GM18870 (cell line): ENCODE measurements around the gene PTPRC.

Experiments
- ATAC-seq: cut with Tn5 transposase; IDR thresholded peaks from one replicate; pipeline ENCODE4 v1.9.1; 2021; ENCODE audit warnings: moderate library complexity; ENCODE audit not compliant: unreplicated experiment

PTPRC gene

DNA sequence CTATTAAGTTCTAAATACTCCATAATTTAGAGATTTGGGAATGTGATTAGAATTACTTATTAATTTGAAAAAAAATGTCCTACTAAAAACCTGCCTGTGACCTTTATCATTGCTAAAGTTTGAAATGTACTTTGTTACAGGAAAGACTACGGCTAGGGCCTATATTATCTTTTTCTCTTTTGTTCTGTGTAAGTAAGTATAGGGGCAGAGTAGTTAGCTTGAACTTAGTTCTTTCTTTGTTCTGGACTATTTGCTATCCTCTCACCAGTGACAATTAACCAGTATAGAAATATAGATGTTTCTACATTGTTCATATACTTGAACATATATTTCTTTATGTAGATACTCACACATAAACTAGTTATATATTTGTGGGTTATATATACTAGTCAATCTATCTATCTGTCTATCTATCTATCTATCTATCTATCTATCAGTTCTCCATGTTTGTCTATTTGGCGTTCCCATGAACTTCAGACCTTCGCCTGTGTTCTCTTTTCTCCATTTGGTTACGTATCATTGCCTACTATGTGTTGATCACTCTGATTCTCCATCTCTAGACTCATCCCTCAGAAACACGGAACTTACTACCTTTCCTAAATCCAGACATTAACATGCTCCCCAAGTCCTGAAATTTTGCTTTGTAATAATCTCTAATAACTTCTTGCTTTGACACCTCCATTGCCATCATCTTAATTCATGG lies 3.3 kb downstream of the PTPRC start:
- no peak for ATAC-seq

DNA sequence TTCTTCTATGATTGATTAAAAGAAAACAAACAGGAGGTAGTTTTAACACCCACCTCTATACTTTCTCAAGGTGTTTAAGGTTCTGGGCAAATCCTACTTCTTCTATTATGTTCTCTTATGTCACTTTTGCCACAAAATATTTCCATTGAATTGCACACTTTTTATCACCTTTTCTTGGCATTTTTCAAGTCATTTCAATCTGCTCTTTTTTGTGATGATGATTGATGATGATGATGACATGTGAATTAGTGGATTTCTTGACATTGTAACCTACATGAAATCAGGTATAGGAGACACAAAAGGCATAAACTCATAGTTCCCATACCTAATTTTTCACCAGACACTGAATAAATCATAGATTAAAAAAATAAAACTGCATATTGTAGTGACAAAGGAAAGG lies 4.1 kb downstream of the PTPRC start:
- no peak for ATAC-seq

DNA sequence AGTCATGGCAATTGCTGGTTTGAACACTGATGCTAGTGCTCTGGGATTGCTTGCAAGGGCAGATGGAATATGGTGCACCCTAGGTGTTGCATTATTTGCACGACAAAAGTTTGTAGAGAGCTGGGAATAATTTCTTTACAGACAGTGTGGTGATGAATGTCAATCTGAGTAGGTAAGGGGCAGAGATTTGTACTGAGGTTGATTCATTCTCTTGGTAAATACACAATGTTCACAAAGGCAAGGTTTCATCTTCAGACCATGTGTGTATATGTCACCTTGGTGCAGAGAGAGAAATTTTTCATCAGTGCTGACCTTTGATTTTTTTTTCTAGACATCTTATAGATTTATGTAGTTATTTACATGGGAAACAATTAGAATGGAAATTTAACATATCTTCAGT lies 5.0 kb downstream of the PTPRC start:
- ATAC-seq, result no peak

DNA sequence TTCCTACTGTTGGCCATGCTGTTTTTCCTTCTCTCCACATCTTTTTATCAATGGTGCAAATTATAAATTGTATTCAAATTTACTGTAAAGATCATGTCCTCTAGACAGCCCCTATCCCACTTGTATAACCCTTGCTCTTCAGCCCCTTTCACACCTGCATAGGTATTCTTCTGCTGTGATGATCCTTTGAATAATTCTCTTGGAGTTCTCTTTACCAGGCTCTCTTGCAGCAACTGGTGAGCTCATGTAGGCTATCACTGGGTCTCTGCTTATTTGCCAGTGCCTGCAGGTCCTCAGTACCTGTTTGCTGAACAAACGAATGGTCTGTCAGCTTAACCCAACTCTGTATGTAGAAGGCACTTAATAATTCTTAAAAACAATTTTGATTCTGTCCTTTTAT lies 8.2 kb downstream of the PTPRC start:
- ATAC-seq, result no peak

DNA sequence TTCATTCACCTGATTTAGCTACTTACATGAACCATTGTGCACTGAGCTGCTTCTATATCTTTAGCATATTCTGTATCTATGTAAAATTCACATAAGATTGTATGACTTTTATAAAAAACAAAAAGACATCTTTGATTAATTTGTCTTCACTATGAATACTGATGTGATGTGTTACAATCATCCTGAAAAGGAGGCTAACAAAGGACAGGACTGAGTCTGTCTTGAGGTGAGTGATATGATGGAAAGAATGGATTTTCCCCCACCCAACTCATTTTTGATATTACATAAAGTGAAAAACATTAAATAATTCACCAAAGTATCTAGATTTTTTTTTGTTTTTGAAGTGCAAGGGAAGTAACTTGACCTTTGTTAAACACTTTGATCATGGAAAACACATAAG lies 9.8 kb downstream of the PTPRC start:
- no peak for ATAC-seq

DNA sequence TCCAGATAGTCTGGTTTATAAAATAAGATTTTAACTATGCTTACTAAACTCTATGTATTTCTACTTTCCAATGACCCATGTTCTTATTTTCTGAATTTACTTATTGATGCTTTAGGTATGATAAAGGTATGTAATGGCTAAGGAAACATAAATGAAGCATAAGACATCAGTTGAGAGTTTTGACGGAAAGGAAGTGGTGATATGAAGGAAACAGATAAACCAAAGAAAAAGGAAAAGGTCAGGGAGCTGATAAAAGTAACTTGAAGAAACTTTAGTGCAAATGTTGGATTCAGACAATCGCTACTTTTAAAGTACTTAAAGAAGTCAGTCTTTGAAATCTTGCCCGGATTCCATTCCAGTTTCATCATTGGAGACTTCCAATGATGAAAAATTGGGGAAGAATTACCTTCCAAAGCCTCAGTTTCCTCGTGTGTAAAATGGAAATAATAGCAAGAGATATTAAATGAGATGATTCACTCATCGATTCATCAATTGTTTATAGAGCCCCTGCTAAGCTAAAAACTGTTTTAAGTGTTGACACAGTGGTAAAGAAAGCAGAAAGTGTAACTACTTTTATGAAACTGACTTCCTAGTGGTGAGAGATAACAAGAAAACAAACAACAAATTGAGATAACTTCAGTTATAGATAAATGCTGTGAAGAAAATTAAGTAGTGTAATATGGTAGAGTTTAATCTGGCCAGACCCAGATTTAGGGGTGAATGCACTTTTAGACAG lies 10.6 kb downstream of the PTPRC start:
- no peak for ATAC-seq

DNA sequence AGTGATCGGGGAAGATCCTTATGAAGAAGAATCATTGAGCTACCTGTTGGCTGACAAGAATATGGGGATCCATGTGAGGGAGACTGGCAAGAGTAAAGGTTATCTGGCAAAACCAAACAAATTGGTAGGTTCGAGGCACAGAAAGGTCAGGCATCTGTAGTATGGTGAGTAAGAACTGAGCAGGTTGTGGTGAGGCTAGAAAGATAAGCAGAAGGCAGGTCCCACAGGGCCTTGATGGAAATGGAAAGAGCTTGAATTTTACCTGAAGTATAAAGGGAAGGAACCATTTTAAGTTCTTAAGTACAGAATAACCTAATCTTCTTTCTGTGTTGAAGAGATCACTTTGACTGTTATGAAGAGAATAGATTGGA lies 11.1 kb downstream of the PTPRC start:
- no peak for ATAC-seq

DNA sequence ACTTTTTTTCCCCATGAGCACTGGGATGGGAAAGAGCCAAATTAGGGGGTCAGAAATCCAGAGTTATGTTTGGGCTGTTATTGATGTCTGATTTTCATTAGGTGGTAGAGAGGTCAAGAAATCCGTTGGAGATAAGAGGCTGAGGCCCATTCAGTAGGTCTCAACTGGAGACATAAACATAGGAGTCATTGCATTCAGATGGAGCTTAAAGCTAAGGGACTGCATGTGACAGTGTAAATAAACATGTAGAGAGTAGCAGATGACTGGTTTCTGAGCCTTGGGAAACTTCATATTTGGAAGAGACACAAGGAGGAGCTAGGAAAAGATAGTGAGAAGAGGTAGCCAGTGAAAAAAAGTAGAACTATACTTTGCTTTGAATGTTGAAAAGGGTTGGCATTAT lies 11.7 kb downstream of the PTPRC start:
- no peak for ATAC-seq

DNA sequence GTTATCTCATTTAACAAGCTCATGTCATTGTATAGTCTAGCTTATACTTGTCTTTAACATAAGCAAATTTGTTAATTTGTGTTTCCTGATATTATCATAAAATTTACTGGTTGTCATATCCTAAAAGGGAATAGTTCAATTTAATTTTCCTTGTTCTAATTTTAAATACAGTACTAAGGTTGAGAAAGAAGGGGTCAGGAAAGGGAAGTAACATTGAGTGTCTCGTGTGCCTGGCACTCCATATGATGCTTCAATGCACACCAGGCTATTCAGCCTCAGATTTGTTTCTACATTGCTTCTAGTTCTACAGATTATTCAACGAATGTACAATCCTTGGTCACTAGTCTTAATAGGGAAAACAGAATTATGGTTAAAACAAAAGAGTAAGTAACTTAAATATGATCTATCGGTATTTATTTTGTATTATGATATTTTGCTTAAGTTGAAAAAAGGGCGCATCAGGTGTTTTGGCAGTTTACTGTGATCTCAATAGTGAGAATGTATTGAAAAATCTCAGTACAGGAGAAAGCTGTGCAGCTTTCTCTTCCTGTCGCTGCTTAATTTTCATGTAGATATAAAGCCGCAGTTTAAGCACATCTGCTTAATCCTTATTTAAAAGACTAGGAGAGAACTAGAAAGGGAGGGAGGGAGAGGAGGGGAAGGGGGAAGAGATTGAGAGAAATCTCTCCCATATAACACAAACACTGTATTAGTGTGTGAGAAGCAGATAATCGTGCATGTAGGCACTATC lies 13.0 kb downstream of the PTPRC start:
- ATAC-seq, result no peak

DNA sequence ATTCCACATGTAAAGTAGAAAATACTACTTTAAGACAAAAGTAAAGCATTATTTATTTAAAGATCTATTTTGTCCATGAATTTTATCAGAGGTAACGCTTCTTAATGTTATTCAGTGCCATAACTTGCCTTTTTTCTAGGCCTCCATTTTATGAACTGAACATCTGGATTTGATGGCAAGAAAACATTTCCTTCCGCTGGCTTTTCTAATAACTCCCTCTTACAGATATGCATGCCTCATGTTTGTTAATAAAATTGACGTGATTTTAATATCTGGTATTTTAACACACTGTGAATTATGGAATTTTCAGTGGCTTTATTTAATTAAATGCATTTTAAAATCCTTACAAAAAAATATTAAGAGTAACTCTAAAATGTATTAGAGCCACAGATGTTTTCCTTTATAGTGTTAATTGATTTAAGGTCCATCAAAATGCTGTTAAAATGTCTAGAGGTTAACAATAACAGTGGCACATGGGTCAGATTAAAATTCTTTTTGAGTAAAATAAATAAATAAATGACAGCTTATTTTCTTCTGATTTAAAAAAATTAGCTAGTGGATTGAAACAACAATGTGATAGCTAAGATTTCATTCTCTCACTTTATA lies 15.1 kb downstream of the PTPRC start:
- no peak for ATAC-seq

DNA sequence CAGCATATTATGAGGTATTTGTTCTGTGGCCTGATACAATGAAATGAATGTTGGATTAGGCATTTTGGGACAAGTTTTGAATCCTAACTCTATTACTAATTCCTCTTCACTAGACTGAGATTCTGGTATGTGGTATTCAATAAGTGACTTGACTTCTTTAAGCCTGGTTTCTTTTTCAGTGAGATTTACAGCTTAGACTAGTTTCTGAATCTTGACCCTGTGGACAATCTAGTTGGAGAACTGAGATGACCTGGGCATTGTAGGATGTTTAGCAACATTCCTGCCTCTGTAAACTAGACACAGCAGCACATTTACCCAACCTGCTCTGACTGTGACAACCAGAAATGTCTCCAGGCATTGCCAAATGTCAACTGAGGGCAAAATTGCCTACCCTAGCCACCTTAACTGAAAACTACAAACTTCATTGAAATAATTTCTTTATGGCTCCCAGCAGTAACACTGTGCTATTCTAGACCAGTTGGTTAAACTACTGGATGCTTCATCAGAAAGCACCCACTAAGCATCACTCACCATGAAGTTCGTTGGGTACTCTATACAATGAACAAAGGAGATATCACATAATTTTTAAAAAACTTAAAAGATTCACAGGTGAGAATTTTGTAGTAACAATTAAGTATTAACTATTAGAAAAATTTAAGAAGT lies 16.8 kb downstream of the PTPRC start:
- peak; percentile 30 for ATAC-seq

DNA sequence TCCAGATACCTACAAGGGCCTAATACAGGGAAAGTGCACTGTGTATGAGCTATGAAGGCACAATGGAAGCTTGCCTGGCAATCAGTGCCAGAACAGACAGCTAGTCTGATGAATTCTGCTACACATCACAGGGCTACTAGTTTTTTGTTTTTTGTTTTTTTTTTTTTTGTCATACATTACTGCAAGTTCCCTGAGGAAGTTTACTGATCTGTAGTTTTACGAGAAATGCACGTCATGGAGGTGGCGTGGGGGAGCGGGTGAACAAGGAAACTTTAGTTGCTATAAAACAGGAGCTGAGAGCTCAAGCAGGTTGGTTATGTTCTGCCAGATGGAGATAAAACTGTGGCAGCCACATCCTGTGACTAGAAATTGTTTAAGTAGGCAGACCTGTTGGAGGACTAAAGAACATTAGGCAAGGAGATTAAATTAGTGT lies 17.7 kb downstream of the PTPRC start:
- ATAC-seq, result peak; percentile 21

DNA sequence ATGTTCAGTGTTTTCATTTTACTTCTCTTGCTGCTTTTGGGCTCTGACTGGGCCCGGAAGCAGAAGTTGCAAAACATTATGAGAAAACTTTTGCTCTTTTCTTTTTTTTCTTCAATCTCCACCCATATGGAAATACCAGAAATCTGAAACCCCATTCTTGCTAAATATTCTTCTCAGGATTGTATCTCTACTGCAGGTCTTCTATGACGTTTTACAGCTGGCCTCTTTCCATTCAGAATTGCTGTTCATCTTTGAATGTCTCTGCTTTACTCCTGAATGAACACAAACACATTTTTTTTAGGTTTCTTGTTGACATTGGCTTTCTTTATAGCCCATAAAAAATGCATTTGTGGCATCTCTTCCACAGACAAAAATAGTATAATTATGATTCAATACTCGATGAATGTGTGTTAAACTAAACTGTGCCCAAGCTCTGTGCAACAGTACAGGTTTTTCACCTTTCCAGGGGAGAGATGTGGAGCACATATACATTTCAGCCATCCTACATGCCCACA lies 18.8 kb downstream of the PTPRC start:
- peak; percentile 61 for ATAC-seq

DNA sequence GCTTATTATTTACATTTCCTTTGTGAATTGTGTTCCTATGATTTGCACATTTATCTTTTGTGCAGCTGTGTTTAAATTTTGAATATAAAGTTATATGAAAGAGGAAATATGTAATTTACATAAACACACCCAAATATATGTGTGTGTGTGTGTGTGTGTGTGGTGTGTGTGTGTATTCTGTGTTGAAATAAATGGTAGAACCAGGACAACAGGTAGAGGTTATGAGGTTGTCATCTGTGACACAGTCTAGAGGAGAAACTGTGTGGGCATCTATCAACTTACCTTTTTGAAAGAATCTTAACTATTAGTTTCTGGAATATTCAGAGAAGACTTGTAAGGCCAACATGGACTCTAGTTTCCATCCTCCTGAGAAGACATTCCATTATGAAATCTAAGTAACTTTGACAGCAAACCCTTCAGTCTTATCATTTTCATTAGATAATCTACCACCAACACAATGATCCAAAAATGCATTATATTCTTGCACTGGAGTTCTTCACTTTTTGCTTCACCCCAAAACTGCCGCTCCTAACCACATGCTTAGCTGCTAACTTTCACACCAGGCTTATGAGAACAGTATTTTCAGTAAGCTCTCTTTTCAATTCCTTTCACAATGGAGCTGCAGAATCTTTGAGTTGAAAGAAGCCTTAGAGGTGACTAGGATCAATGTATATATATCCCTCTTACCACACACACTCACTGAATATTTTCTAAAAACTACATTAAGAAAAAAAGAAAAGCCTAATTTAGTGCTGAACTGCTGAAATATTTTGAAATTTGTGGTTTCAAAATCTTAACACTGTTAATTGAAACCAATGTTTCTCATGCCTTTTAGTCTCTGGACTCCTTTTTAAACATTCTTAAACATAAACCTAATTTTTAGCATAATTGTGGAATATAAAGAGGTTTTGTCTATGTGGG lies 21.8 kb downstream of the PTPRC start:
- ATAC-seq, result peak; percentile 44

DNA sequence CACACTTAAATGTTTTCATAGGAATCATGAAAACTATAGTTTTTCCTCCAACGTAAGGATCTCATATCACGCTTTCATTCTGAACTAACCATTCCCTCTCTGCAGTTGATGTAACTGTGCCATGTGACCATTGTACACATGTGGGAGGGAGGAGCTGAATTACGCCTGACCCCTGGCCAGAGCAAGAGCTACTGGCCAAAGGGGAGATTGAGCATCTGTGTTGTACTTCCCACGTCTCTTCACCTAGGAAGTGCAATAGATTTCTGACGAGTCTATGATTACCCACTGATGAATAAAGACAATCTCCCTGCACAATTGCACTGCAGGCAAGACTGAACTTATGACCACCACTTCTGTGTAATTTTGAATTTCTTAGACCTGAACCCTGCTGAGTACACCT lies 24.0 kb downstream of the PTPRC start:
- ATAC-seq, result no peak

DNA sequence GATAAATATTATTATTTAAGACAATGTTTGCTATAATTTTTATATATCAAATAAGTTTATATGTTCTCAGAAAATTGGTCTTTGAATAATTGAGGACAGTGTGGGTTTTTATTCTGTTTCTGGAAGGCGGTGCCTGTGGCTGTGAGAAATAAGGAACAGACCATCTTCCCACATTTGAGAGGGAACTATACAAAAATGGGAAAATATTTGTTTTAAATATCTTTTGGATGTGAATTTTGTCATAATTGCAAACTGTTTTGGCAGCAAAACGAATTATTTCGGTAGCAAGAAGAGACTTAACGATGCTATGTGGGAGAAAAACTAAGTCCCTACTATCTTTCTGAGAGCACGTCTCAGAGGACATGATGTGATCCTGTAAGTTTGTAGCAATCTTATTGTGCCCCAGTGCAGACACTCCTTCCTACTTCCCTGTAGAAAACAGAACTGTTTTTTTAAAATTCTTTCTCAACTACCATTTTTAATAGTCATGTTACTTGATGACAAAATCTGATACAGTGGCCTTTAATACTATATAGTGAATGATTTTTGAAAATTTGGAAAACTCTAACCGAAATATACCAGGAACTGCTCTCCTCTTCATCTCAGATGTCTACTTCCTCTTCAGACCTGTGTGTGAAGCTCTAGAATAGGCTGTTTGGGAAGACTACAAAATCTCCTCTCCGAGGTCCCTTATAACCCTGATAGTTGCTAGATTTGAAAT lies 25.4 kb downstream of the PTPRC start:
- no peak for ATAC-seq

DNA sequence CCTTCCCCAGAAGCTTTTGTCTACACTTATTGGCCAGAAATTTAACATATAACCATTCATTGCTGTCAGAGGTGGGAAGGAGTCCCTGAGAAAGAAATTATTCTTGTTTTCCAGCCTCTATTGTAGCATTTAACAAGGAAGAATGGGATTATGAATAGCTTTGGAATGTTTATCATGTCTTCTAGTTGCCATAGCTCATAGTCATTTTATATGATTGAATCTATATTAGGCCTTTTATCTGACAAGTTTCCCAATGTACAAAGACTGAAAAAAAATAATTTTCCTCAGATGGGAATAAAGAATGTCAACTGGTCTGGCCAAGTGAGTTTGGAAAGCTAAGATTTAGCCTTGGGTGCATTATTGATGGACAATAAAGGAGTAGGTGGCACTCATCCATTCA lies 28.3 kb downstream of the PTPRC start:
- ATAC-seq, result no peak

DNA sequence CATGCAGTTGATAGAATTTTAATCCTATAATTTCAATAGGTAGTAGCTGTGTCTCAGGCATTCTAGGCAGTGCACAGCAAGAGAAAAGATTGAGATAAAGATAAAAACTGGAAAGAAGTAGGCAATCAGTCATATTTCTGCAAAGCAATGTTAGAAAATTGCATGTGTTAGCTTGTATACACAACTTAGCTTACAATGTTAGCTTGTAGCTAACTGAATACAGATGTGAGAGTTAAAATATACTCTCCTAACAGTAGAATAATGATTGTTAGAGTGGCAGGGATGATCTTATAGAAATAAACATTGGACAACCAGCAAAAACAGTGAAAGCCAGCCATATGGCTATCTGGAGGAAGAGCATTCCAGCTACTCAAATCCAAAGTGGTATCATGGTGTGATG lies 29.0 kb downstream of the PTPRC start:
- no peak for ATAC-seq

DNA sequence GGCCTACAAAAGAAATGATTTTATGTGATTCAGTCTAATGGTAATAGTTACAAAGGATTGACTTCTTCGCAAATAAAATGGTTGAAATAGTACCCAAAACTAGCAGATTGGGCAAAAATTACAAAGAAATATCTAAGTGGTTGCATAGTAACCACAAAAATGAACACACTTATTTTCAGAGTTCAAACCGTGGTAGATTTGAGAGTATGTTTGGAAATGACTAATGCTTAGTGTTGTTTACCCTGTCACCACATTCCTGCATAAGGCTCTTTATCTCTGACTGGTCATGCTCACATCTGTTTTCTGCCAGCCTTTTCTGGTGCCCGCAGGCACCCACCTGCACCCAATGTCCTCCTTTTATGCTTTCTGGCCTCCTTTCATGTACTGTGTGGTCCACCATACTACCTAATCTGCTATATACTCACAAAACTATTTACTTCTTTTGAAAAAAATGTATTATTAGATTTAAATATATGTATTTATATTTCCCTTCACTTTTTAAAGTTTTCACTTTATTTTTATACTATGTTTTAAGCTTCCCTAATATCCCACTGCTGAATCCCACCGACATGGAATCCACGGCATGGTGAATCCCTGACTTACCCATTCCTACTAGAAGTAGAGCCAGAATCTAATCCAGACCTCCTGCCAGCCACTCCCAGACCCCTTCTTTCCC lies 30.3 kb downstream of the PTPRC start:
- ATAC-seq, result peak; percentile 97
